GM12878 (cell line): ENCODE measurements around the gene FRMD3. TPM values are rescaled to one million over a fixed set of nuclear protein-coding genes. Genes with fewer than 3 reads are reported as not detected.

Experiments used
- ATAC-seq: fragments of 200-7000 bp; cut with Tn5 transposase; 3 replicates; pipeline ENCODE4 v1.9.1; 2020; ENCODE audit warnings: mild to moderate bottlenecking, moderate library complexity
- BruUV-seq: library from RNA; stranded (reverse); fragments of 400-500 nt; replicated peaks from 2 replicates; lab custom pipeline; 2021; lab: Mats Ljungman, UMichigan
- CTCF ChIA-PET: fragments of 300-600 bp; sonication (Branson Sonifier 250); formaldehyde crosslinking; extraction: SDS; loops from one replicate; lab custom pipeline; 2021; ENCODE audit warnings: inconsistent platforms; lab: Yijun Ruan, JAX
- POLR2A ChIA-PET: fragments of 350-600 bp; formaldehyde crosslinking; extraction: SDS; loops from one replicate; lab custom pipeline; 2021; ENCODE audit warnings: inconsistent platforms; lab: Charles Lee
- RAD21 ChIA-PET: fragments of 300-600 bp; sonication (Branson Sonifier 250); formaldehyde crosslinking; loops from one replicate; lab custom pipeline; 2023; ENCODE audit warnings: antibody characterized with exemption; ENCODE audit not compliant: unreplicated experiment; lab: Charles Lee
- SMC1A ChIA-PET: fragments of 300-600 bp; sonication (Branson Sonifier 250); formaldehyde crosslinking; loops from one replicate; lab custom pipeline; 2023; ENCODE audit not compliant: unreplicated experiment, uncharacterized antibody; lab: Charles Lee
- DNase-seq: peaks from one replicate; pipeline ENCODE4 v3.0.0-alpha.2; 2011; ENCODE audit warnings: low read depth, low spot score
- FAIRE-seq: peaks from 3 replicates; lab custom pipeline; 2011; peaks lifted over from hg19 to GRCh38; lab: Jason Lieb, UNC
- H2AFZ ChIP-seq: 2 replicates; pipeline ENCODE4 v1.6.0; 2011; ENCODE audit warnings: low read depth, low read length, control low read depth; ENCODE audit not compliant: control insufficient read depth
- H3K27ac ChIP-seq: 2 replicates; pipeline ENCODE4 v1.5.1; 2011; ENCODE audit warnings: control low read depth; ENCODE audit not compliant: control insufficient read depth, insufficient read depth
- H3K27me3 ChIP-seq, 2 experiments: replicated peaks in 1 of 2; 2 replicates each; pipeline versions ENCODE4 v1.6.0 to v1.6.1; 2011; ENCODE audit warnings: low read length in 1 of 2; ENCODE audit not compliant: control insufficient read depth in 2 of 2, insufficient read depth in 2 of 2
- H3K36me3 ChIP-seq, 2 experiments: 2 replicates each; pipeline ENCODE4 v1.5.1; 2011; ENCODE audit warnings: low read length in 1 of 2; ENCODE audit not compliant: control insufficient read depth in 2 of 2, insufficient read depth in 2 of 2
- H3K4me1 ChIP-seq: 2 replicates; pipeline ENCODE4 v1.6.1; 2011; ENCODE audit warnings: mild to moderate bottlenecking, low read length, moderate library complexity, mixed read lengths; ENCODE audit not compliant: control insufficient read depth, insufficient read depth
- H3K4me2 ChIP-seq: 2 replicates; pipeline ENCODE4 v1.6.0; 2011; ENCODE audit warnings: control low read depth; ENCODE audit not compliant: control insufficient read depth, insufficient read depth
- H3K4me3 ChIP-seq: fragments of 200-600 bp; sonication (generic); 2 replicates; pipeline ENCODE4 v1.5.1; 2016
- H3K79me2 ChIP-seq: 2 replicates; pipeline ENCODE4 v1.6.0; 2011; ENCODE audit warnings: low read length; ENCODE audit not compliant: control insufficient read depth, insufficient read depth
- H3K9ac ChIP-seq: 2 replicates; pipeline ENCODE4 v1.8.0; 2011; ENCODE audit warnings: low read length, control low read depth, mixed read lengths; ENCODE audit not compliant: control insufficient read depth, insufficient read depth
- H3K9me3 ChIP-seq: replicated peaks from 3 replicates; pipeline ENCODE4 v1.5.1; 2011; ENCODE audit warnings: mild to moderate bottlenecking, low read length; ENCODE audit not compliant: control insufficient read depth, insufficient read depth
- H4K20me1 ChIP-seq: 2 replicates; pipeline ENCODE4 v1.6.0; 2011; ENCODE audit not compliant: control insufficient read depth, insufficient read depth
- BCL11A ChIP-seq: IDR thresholded peaks from 2 replicates; pipeline ENCODE4 v1.6.1; 2011; ENCODE audit warnings: low read depth, low read length
- CBFB ChIP-seq: IDR thresholded peaks from 2 replicates; pipeline ENCODE4 v1.6.1; 2016; ENCODE audit warnings: antibody characterized with exemption, low read depth
- CHD2 ChIP-seq: IDR thresholded peaks from 2 replicates; pipeline ENCODE4 v1.6.1; 2011; ENCODE audit warnings: low read depth, low read length, improper control_type of control experiment, borderline replicate concordance
- GABPA ChIP-seq: IDR thresholded peaks from 2 replicates; pipeline ENCODE4 v1.6.1; 2014; ENCODE audit warnings: antibody characterized with exemption, low read depth, mild to moderate bottlenecking, inconsistent platforms
- GATAD2B ChIP-seq: fragments of 450-650 bp; conservative IDR thresholded peaks from 2 replicates; pipeline ENCODE4 v1.6.1; 2017; ENCODE audit warnings: low read depth, mild to moderate bottlenecking, moderate library complexity
- LARP7 ChIP-seq: fragments of 450-650 bp; IDR thresholded peaks from 2 replicates; pipeline ENCODE4 v1.6.1; 2017; ENCODE audit warnings: mild to moderate bottlenecking
- MYB ChIP-seq: fragments of 150-350 bp; IDR thresholded peaks from 2 replicates; pipeline ENCODE4 v1.6.1; 2014; ENCODE audit warnings: mild to moderate bottlenecking, low read depth, low read length, borderline replicate concordance
- NFYB ChIP-seq: IDR thresholded peaks from 2 replicates; pipeline ENCODE4 v1.6.1; 2011; ENCODE audit warnings: low read depth, mild to moderate bottlenecking, low read length, improper control_type of control experiment, moderate library complexity; ENCODE audit not compliant: insufficient read depth
- SKIL ChIP-seq: fragments of 450-650 bp; IDR thresholded peaks from 2 replicates; pipeline ENCODE4 v1.6.1; 2017; ENCODE audit warnings: mild to moderate bottlenecking, low read depth, inconsistent platforms; ENCODE audit not compliant: poor library complexity, severe bottlenecking
- TCF3 ChIP-seq: IDR thresholded peaks from 2 replicates; pipeline ENCODE4 v1.6.1; 2012; ENCODE audit warnings: low read depth, mild to moderate bottlenecking, low read length, borderline replicate concordance; ENCODE audit not compliant: insufficient read depth
- ZBTB11 ChIP-seq: fragments of 450-650 bp; formaldehyde crosslinking; IDR thresholded peaks from 2 replicates; pipeline ENCODE4 v1.5.0; 2022; ENCODE audit warnings: mild to moderate bottlenecking, missing genetic modification characterization
- ZNF384 ChIP-seq: IDR thresholded peaks from 2 replicates; pipeline ENCODE4 v1.6.1; 2012; ENCODE audit warnings: low read depth, mild to moderate bottlenecking, low read length, improper control_type of control experiment, borderline replicate concordance
- ZZZ3 ChIP-seq: IDR thresholded peaks from 2 replicates; pipeline ENCODE4 v1.6.1; 2011; ENCODE audit warnings: low read depth; ENCODE audit not compliant: control insufficient read depth, insufficient read length
- WGBS: methylation state at CpG from one replicate; pipeline ENCODE4 v1.1.6; 2016; ENCODE audit warnings: low lambda C conversion rate; ENCODE audit not compliant: insufficient replicate concordance, insufficient coverage; ENCODE audit errors: missing lambda C conversion rate; 5-methylcytosine and 5-hydroxymethylcytosine counted together
- in situ Hi-C: fragments of 300-500 bp; cut with MboI; formaldehyde crosslinking; loops from 9 replicates; pipeline ENCODE4 v1.14.3; 2018; ENCODE audit warnings: mixed read lengths
- intact Hi-C: fragments of 100-400 bp; cut with micrococcal nuclease; formaldehyde crosslinking; loops from one replicate; pipeline ENCODE4 v1.14.2; 2022; ENCODE audit not compliant: unreplicated experiment
- polyA plus RNA-seq, 11 experiments: library from polyadenylated mRNA; depleted of rRNA in 4 of 11; unstranded in 6 of 11; stranded (reverse) in 5 of 11; fragments of >200 nt; fragmentation: Nextera tagmentation in 4 of 11; fragmentation: Illumina TruSeq in 1 of 11; extraction: Ambion mirVana in 4 of 11; extraction: Trizol in 1 of 11; gene quantifications; 1 replicate in 1 of 11; 2 replicates in 10 of 11; pipeline versions ENCODE4 v1.2.1 to v1.2.3, GENCODE V29; 2011 to 2016; ENCODE audit warnings: inconsistent platforms in 2 of 11, missing spikeins in 2 of 11, low read depth in 1 of 11
- total RNA-seq, 4 experiments: library from RNA; depleted of rRNA in 3 of 4; stranded (reverse); fragments of >200 nt in 3 of 4; fragmentation: Illumina TruSeq in 1 of 4; extraction: Trizol in 1 of 4; gene quantifications; 2 replicates each; pipeline versions ENCODE4 v1.2.1 to v1.2.3, GENCODE V29; 2013 to 2021
- TF ChIP-seq, protein P1 (sequence below): IDR thresholded peaks from 2 replicates; pipeline ENCODE4 v1.6.1; 2012; ENCODE audit warnings: improper control_type of control experiment, low read depth, low read length; ENCODE audit not compliant: insufficient replicate concordance

FRMD3 gene
- total and polyA plus RNA-seq, 10 of the 15 experiments (the other 5 are each of a cell fraction or from before 2014, with no cell fraction given) = 0.04 to 0.68 (median 0.21) TPM; not detected in 1

GRCh38 chr9:83471241-83471640 lies 67.0 kb downstream of the FRMD3 start:
- H3K4me3 ChIP-seq = no peak overlapping the region
- H3K4me1 ChIP-seq = peaks cover 12% of the 10 kb centered on the region; the same call in 1 of the 2 replicates
- H3K79me2 ChIP-seq = no peaks in the 10 kb centered on the region
- SMC1A ChIA-PET = interaction anchor here (1.0 to 1.4 kb wide), 2 partner anchors 54 to 136 kb away, joined by 4 to 5 read pairs; no protein-coding TSS in a partner anchor
- CTCF ChIA-PET = interaction anchor here (1.4 kb wide), 1 partner anchor 28 kb away, joined by 6 read pairs; no protein-coding TSS in a partner anchor
- no peak for DNase-seq
- H3K9me3 ChIP-seq = no peaks in the 10 kb centered on the region
- ATAC-seq = no peak
- H3K27ac ChIP-seq = no peak overlapping the region
- H2AFZ ChIP-seq = no peak overlapping the region
- H3K36me3 ChIP-seq = no peaks in the 10 kb centered on the region
- no peak overlapping the region for H3K4me2 ChIP-seq
- no peak overlapping the region for H3K9ac ChIP-seq
- H4K20me1 ChIP-seq = no peaks in the 10 kb centered on the region
- intact Hi-C loops (no loop called here), in situ Hi-C loops (no loop called here)
- POLR2A ChIA-PET = no interaction called here
- RAD21 ChIA-PET = no interaction called here
- 58% methylated on average over 4 of the region's 4 CpGs for WGBS
- FAIRE-seq = no peak
- H3K27me3 ChIP-seq = no peaks in the 10 kb centered on the region
- BruUV-seq = no TSS peak
- TF ChIP-seq CBFB (no peak), BCL11A (no peak), ZNF384 (no peak), NFYB (no peak), TCF3 (no peak), GATAD2B (no peak), LARP7 (no peak), SKIL (no peak), ZBTB11 (no peak), GABPA (no peak), CHD2 (no peak), ZZZ3 (no peak), MYB (no peak)
- TF ChIP-seq, protein P1, sequence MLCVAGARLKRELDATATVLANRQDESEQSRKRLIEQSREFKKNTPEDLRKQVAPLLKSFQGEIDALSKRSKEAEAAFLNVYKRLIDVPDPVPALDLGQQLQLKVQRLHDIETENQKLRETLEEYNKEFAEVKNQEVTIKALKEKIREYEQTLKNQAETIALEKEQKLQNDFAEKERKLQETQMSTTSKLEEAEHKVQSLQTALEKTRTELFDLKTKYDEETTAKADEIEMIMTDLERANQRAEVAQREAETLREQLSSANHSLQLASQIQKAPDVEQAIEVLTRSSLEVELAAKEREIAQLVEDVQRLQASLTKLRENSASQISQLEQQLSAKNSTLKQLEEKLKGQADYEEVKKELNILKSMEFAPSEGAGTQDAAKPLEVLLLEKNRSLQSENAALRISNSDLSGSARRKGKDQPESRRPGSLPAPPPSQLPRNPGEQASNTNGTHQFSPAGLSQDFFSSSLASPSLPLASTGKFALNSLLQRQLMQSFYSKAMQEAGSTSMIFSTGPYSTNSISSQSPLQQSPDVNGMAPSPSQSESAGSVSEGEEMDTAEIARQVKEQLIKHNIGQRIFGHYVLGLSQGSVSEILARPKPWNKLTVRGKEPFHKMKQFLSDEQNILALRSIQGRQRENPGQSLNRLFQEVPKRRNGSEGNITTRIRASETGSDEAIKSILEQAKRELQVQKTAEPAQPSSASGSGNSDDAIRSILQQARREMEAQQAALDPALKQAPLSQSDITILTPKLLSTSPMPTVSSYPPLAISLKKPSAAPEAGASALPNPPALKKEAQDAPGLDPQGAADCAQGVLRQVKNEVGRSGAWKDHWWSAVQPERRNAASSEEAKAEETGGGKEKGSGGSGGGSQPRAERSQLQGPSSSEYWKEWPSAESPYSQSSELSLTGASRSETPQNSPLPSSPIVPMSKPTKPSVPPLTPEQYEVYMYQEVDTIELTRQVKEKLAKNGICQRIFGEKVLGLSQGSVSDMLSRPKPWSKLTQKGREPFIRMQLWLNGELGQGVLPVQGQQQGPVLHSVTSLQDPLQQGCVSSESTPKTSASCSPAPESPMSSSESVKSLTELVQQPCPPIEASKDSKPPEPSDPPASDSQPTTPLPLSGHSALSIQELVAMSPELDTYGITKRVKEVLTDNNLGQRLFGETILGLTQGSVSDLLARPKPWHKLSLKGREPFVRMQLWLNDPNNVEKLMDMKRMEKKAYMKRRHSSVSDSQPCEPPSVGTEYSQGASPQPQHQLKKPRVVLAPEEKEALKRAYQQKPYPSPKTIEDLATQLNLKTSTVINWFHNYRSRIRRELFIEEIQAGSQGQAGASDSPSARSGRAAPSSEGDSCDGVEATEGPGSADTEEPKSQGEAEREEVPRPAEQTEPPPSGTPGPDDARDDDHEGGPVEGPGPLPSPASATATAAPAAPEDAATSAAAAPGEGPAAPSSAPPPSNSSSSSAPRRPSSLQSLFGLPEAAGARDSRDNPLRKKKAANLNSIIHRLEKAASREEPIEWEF = no peak
